HCT116 (cell line): Measurements from ENCODE around the gene HEMGN. TPM values are rescaled to one million over a fixed set of nuclear protein-coding genes. Genes with fewer than 3 reads are reported as not detected.

ENCODE experiments used
- ATAC-seq: fragments of 200-7000 bp; cut with Tn5 transposase; 2 replicates; pipeline ENCODE4 v1.9.1; 2020; ENCODE audit warnings: mild to moderate bottlenecking, moderate library complexity
- BruUV-seq: library from RNA; stranded (reverse); fragments of 400-500 nt; replicated peaks from 2 replicates; lab custom pipeline; 2021; lab: Mats Ljungman, UMichigan
- CTCF ChIA-PET: fragments of 300-600 bp; sonication (Branson Sonifier 250); formaldehyde crosslinking; loops from one replicate; lab custom pipeline; 2021; ENCODE audit warnings: antibody characterized with exemption; lab: Charles Lee
- POLR2A ChIA-PET: fragments of 300-600, 350-600 bp; sonication (Branson Sonifier 250); formaldehyde crosslinking; loops from one replicate; lab custom pipeline; 2021; ENCODE audit warnings: antibody characterized with exemption; lab: Charles Lee
- RAD21 ChIA-PET, 2 experiments: fragments of 300-600 bp; sonication (Branson Sonifier 250); formaldehyde crosslinking; loops; one replicate each; lab custom pipeline; 2023; ENCODE audit warnings: low total read pairs in 2 of 2; ENCODE audit not compliant: uncharacterized antibody in 2 of 2, unreplicated experiment in 2 of 2, low non-redundant PET in 1 of 2; lab: Charles Lee
- DNase-seq: peaks from one replicate; pipeline ENCODE4 v3.0.0-alpha.2; 2010; ENCODE audit warnings: low read depth, low spot score
- H2AFZ ChIP-seq: fragments of 200-600 bp; shearing (Covaris generic), sonication (generic); 2 replicates; pipeline ENCODE4 v1.6.1; 2017; ENCODE audit warnings: low read depth, mixed run types, mixed read lengths, antibody characterized with exemption, low read length; ENCODE audit not compliant: poor library complexity, severe bottlenecking
- H3K27ac ChIP-seq: 2 replicates; pipeline ENCODE4 v1.5.1; 2012; ENCODE audit warnings: low read depth, low read length
- H3K27me3 ChIP-seq: fragments of 200-600 bp; sonication (generic); 2 replicates; pipeline ENCODE4 v1.6.1; 2016; ENCODE audit warnings: mixed run types, low read length, mixed read lengths; ENCODE audit not compliant: insufficient read depth
- H3K36me3 ChIP-seq, 2 experiments: fragments of 200-500 bp in 1 of 2; fragments of 200-600 bp in 1 of 2; sonication (Bioruptor generic) in 1 of 2; sonication (generic) in 1 of 2; 2 replicates each; pipeline versions ENCODE4 v1.5.1 to v1.6.1; 2014 to 2016; ENCODE audit warnings: low read length in 2 of 2, inconsistent platforms in 1 of 2, mixed read lengths in 1 of 2, mixed run types in 1 of 2; ENCODE audit not compliant: insufficient read depth in 2 of 2, control insufficient read depth in 1 of 2
- H3K4me1 ChIP-seq, 2 experiments: fragments of 200-600 bp in 1 of 2; sonication (generic) in 1 of 2; 2 replicates each; pipeline versions ENCODE4 v1.5.1 to v1.6.1; 2012 to 2017; ENCODE audit warnings: low read length in 2 of 2, inconsistent platforms in 1 of 2, mild to moderate bottlenecking in 1 of 2, mixed read lengths in 1 of 2, mixed run types in 1 of 2, moderate library complexity in 1 of 2; ENCODE audit not compliant: insufficient read depth in 2 of 2, control insufficient read depth in 1 of 2
- H3K4me2 ChIP-seq: fragments of 200-600 bp; sonication (generic); 2 replicates; pipeline ENCODE4 v1.6.1; 2017; ENCODE audit warnings: mixed run types, low read length, mixed read lengths
- H3K4me3 ChIP-seq, 2 experiments: fragments of 200-600 bp in 1 of 2; sonication (generic) in 1 of 2; replicated peaks in 1 of 2; 2 replicates each; pipeline ENCODE4 v1.5.1; 2011 to 2016; ENCODE audit warnings: low read length in 2 of 2, control low read depth in 1 of 2, low read depth in 1 of 2, mild to moderate bottlenecking in 1 of 2, mixed read lengths in 1 of 2, mixed run types in 1 of 2
- H3K79me2 ChIP-seq: fragments of 200-600 bp; sonication (generic); 2 replicates; pipeline ENCODE4 v1.6.1; 2017; ENCODE audit warnings: mild to moderate bottlenecking, mixed run types, low read length, moderate library complexity, mixed read lengths; ENCODE audit not compliant: insufficient read depth
- H3K9ac ChIP-seq: fragments of 200-600 bp; sonication (generic); 2 replicates; pipeline ENCODE4 v1.6.1; 2016; ENCODE audit warnings: low read length, mixed read lengths
- H3K9me2 ChIP-seq: fragments of 200-600 bp; sonication (generic), shearing (Covaris generic); 2 replicates; pipeline ENCODE4 v1.6.1; 2017; ENCODE audit warnings: mixed run types, mild to moderate bottlenecking, moderate library complexity; ENCODE audit not compliant: insufficient read depth
- H3K9me3 ChIP-seq, 2 experiments: fragments of 200-500 bp in 1 of 2; fragments of 200-600 bp in 1 of 2; sonication (Bioruptor generic) in 1 of 2; sonication (generic) in 1 of 2; 2 replicates each; pipeline ENCODE4 v1.6.1; 2014 to 2017; ENCODE audit warnings: low read length in 2 of 2, mixed read lengths in 2 of 2, inconsistent platforms in 1 of 2, low read depth in 1 of 2, mild to moderate bottlenecking in 1 of 2, mixed run types in 1 of 2, moderate library complexity in 1 of 2; ENCODE audit not compliant: control insufficient read depth in 1 of 2, insufficient read depth in 1 of 2
- H4K20me1 ChIP-seq: fragments of 200-600 bp; sonication (generic), shearing (Covaris generic); 2 replicates; pipeline ENCODE4 v1.6.1; 2017; ENCODE audit warnings: mixed run types, mild to moderate bottlenecking, moderate library complexity; ENCODE audit not compliant: insufficient read depth
- CBX3 ChIP-seq: IDR thresholded peaks from 2 replicates; pipeline ENCODE4 v1.6.1; 2012; ENCODE audit warnings: low read depth
- CEBPB ChIP-seq: IDR thresholded peaks from 2 replicates; pipeline ENCODE4 v1.6.1; 2012; ENCODE audit warnings: low read depth
- ELF1 ChIP-seq: IDR thresholded peaks from 2 replicates; pipeline ENCODE4 v1.6.1; 2012; ENCODE audit warnings: low read depth, borderline replicate concordance
- EZH2 ChIP-seq: fragments of 200-600 bp; sonication (generic); IDR thresholded peaks from 2 replicates; pipeline ENCODE4 v1.6.1; 2017; ENCODE audit warnings: antibody characterized with exemption, mixed run types
- EZH2phosphoT487 ChIP-seq: fragments of 200-600 bp; IDR thresholded peaks from 2 replicates; pipeline ENCODE4 v1.6.1; 2018; ENCODE audit warnings: antibody characterized with exemption, borderline replicate concordance
- JUND ChIP-seq: IDR thresholded peaks from 2 replicates; pipeline ENCODE4 v1.6.1; 2012
- POLR2A ChIP-seq: IDR thresholded peaks from 2 replicates; pipeline ENCODE4 v1.7.0; 2011; ENCODE audit warnings: borderline replicate concordance; ENCODE audit not compliant: insufficient read depth, insufficient read length; ENCODE audit errors: extremely low read depth
- RAD21 ChIP-seq: IDR thresholded peaks from 2 replicates; pipeline ENCODE4 v1.6.1; 2012; ENCODE audit warnings: low read depth, mild to moderate bottlenecking
- SP1 ChIP-seq: IDR thresholded peaks from 2 replicates; pipeline ENCODE4 v1.6.1; 2012; ENCODE audit warnings: low read depth
- SRF ChIP-seq: IDR thresholded peaks from 2 replicates; pipeline ENCODE4 v1.6.1; 2012; ENCODE audit warnings: low read depth
- YY1 ChIP-seq: IDR thresholded peaks from 2 replicates; pipeline ENCODE4 v1.6.1; 2011; ENCODE audit warnings: low read length, low read depth, moderate library complexity, mild to moderate bottlenecking; ENCODE audit not compliant: insufficient replicate concordance; ENCODE audit errors: extremely low read depth
- ZFX ChIP-seq: fragments of 450-650 bp; IDR thresholded peaks from 2 replicates; pipeline ENCODE4 v1.6.1; 2017
- intact Hi-C: fragments of 100-400 bp; cut with micrococcal nuclease; formaldehyde crosslinking; loops from 2 replicates; pipeline ENCODE4 v1.10.0; 2022
- total RNA-seq: library from RNA; stranded (reverse); gene quantifications from one replicate; pipeline ENCODE4 v1.2.1, GENCODE V29; 2021; ENCODE audit not compliant: unreplicated experiment
- TF ChIP-seq, protein P1 (sequence below): IDR thresholded peaks from 2 replicates; pipeline ENCODE4 v1.6.1; 2012
- TF ChIP-seq, protein P2 (sequence below): IDR thresholded peaks from 2 replicates; pipeline ENCODE4 v1.6.1; 2011; ENCODE audit warnings: mild to moderate bottlenecking, low read length, moderate library complexity; ENCODE audit not compliant: insufficient replicate concordance; ENCODE audit errors: extremely low read depth
- TF ChIP-seq, protein P3 (sequence below), 3 experiments: fragments of 200-600 bp in 1 of 3; sonication (generic) in 1 of 3; IDR thresholded peaks in 2 of 3; conservative IDR thresholded peaks in 1 of 3; 2 replicates each; pipeline ENCODE4 v1.5.1; 2012 to 2017; ENCODE audit warnings: low read depth in 2 of 3, low read length in 2 of 3, antibody characterized with exemption in 1 of 3, borderline replicate concordance in 1 of 3, control low read depth in 1 of 3, mild to moderate bottlenecking in 1 of 3, mixed read lengths in 1 of 3, mixed run types in 1 of 3, moderate library complexity in 1 of 3; ENCODE audit not compliant: insufficient read depth in 1 of 3

HEMGN gene
- total RNA-seq, 1 experiment from 2014 or later: not detected

DNA sequence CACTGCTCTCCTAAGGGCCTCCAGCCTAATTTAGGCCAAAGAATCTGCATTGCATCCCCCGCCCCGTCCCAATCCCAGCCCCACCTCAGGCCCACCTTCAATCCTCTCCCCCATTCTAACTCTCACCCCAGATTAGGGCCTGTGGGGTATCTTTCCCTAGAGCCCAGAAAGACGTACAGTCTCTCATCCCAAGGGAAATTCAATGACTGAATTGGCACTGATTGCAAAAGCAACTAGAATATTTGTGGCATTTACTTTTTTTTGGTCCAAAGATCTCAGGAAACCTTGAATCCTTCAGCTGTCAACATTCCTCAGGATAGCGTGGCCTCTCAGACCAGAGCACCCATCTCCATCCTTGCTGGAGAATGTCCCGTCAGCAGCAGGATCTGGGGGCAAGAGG is 46.2 kb downstream of the HEMGN start:
- no peaks in the 10 kb centered on the region for H3K9me3 ChIP-seq
- H4K20me1 ChIP-seq: no peaks in the 10 kb centered on the region
- no peaks in the 10 kb centered on the region for H3K4me1 ChIP-seq
- no peak overlapping the region for H3K9ac ChIP-seq
- TF ChIP-seq EZH2 (no peak), ZFX (no peak), YY1 (no peak), ELF1 (no peak), CEBPB (no peak)
- no peak overlapping the region for H3K4me3 ChIP-seq
- H2AFZ ChIP-seq: no peak overlapping the region
- RAD21 ChIA-PET: no interaction called here
- intact Hi-C loops: no loop called here
- H3K36me3 ChIP-seq: no peaks in the 10 kb centered on the region
- H3K4me2 ChIP-seq: no peak overlapping the region
- no peak for ATAC-seq
- BruUV-seq: no TSS peak
- no peaks in the 10 kb centered on the region for H3K27me3 ChIP-seq
- H3K9me2 ChIP-seq: no peaks in the 10 kb centered on the region
- no peak for DNase-seq
- no peak overlapping the region for H3K27ac ChIP-seq
- no peaks in the 10 kb centered on the region for H3K79me2 ChIP-seq
- POLR2A ChIA-PET: no interaction called here
- CTCF ChIA-PET: interaction anchor here (2.5 kb wide), 1 partner anchor 10 kb away, joined by 30 read pairs; no protein-coding TSS in a partner anchor

DNA sequence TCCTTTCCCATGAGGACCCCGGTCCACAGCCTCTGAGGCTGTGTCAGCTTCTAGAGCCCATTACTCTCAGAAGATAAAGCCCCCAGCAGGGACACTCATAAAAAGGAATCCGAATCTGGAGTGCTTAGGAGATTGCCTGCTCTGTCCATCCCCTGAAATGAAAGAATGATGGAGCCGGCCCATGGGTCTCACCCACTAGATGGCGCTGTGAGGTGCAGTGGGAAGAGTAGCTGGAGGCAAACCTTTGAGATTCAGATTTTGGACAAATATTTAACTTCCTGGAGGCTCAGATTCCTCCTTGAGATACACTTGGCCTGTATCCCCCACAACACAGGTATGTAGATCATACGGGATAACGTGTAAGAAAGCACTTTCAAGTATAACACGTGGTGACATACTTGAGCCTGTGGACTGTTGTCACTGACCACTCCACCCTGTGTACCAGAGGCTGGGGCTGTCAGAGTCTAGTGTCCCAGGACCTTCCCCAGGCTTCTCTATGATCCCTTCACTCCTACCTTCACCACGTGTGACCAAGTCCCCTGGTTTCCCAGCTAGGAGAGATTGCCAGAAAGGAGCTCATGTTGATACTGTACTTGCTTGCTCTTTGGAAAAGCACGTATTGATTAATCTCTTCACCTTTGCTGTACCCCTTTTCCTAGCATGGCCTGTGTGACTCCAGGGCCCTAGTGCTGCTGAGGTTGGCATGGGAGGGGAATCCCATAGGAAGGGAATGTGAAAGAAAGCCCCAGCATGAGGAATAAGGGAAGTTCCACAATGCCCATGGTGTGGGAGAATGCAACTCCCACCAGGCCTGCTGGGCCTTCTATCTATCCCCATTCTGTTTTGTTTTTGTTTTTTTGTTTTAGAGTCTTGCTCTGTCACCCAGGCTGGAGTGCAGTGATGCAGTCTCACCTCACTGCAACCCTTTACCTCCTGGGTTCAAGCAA is 47.8 kb downstream of the HEMGN start:
- peak; percentile 89 for ATAC-seq
- Histone ChIP-seq H2AFZ (no peak overlapping the region), H3K4me1 (no peaks in the 10 kb centered on the region), H3K27ac (no peak overlapping the region), H3K9me2 (no peaks in the 10 kb centered on the region), H3K9ac (no peak overlapping the region), H3K79me2 (no peaks in the 10 kb centered on the region), H4K20me1 (no peaks in the 10 kb centered on the region), H3K27me3 (no peaks in the 10 kb centered on the region), H3K36me3 (no peaks in the 10 kb centered on the region), H3K9me3 (no peaks in the 10 kb centered on the region), H3K4me2 (no peak overlapping the region), H3K4me3 (no peak overlapping the region)
- no TSS peak for BruUV-seq
- ChIA-PET RAD21 (no interaction called here), CTCF (interaction anchor here (0.6 to 2.5 kb wide), 18 partner anchors 9 to 244 kb away, joined by 3 to 30 read pairs (median 4); partner anchors contain the start of gene TRMO), POLR2A (no interaction called here)
- DNase-seq: no peak
- no peak for TF ChIP-seq SP1
- TF ChIP-seq ZFX: no peak
- TF ChIP-seq, protein P1, sequence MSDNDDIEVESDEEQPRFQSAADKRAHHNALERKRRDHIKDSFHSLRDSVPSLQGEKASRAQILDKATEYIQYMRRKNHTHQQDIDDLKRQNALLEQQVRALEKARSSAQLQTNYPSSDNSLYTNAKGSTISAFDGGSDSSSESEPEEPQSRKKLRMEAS: no peak
- no peak for TF ChIP-seq SRF
- no peak for TF ChIP-seq JUND
- no peak for TF ChIP-seq POLR2A
- peak; percentile 47 for TF ChIP-seq YY1
- TF ChIP-seq EZH2phosphoT487: no peak
- no peak for TF ChIP-seq CBX3
- TF ChIP-seq, protein P2, sequence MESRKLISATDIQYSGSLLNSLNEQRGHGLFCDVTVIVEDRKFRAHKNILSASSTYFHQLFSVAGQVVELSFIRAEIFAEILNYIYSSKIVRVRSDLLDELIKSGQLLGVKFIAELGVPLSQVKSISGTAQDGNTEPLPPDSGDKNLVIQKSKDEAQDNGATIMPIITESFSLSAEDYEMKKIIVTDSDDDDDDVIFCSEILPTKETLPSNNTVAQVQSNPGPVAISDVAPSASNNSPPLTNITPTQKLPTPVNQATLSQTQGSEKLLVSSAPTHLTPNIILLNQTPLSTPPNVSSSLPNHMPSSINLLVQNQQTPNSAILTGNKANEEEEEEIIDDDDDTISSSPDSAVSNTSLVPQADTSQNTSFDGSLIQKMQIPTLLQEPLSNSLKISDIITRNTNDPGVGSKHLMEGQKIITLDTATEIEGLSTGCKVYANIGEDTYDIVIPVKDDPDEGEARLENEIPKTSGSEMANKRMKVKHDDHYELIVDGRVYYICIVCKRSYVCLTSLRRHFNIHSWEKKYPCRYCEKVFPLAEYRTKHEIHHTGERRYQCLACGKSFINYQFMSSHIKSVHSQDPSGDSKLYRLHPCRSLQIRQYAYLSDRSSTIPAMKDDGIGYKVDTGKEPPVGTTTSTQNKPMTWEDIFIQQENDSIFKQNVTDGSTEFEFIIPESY: no peak
- TF ChIP-seq, protein P3, sequence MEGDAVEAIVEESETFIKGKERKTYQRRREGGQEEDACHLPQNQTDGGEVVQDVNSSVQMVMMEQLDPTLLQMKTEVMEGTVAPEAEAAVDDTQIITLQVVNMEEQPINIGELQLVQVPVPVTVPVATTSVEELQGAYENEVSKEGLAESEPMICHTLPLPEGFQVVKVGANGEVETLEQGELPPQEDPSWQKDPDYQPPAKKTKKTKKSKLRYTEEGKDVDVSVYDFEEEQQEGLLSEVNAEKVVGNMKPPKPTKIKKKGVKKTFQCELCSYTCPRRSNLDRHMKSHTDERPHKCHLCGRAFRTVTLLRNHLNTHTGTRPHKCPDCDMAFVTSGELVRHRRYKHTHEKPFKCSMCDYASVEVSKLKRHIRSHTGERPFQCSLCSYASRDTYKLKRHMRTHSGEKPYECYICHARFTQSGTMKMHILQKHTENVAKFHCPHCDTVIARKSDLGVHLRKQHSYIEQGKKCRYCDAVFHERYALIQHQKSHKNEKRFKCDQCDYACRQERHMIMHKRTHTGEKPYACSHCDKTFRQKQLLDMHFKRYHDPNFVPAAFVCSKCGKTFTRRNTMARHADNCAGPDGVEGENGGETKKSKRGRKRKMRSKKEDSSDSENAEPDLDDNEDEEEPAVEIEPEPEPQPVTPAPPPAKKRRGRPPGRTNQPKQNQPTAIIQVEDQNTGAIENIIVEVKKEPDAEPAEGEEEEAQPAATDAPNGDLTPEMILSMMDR (IDR thresholded peaks at IDR 0.05 in 2 of 3, conservative IDR thresholded peaks at IDR 0.05 in 1 of 3; ENCODE audit: borderline replicate concordance in 1 of 3, insufficient read depth in 1 of 3, low read depth in 2 of 3, low read length in 2 of 3): peak; percentile 39 to 97 (median 94); a peak in 5 of 6 replicates
- TF ChIP-seq ELF1: no peak
- peak; percentile 42; the same call in 1 of the 2 replicates for TF ChIP-seq RAD21
- intact Hi-C loops: no loop called here
